HCT116 (cell line): ENCODE measurements around the gene FAM83G. TPM values are rescaled to one million over a fixed set of nuclear protein-coding genes. Genes with fewer than 3 reads are reported as not detected.

Source experiments
- ATAC-seq: fragments of 200-7000 bp; cut with Tn5 transposase; 2 replicates; pipeline ENCODE4 v1.9.1; 2020; ENCODE audit warnings: mild to moderate bottlenecking, moderate library complexity
- BruUV-seq: library from RNA; stranded (reverse); fragments of 400-500 nt; replicated peaks from 2 replicates; lab custom pipeline; 2021; lab: Mats Ljungman, UMichigan
- CTCF ChIA-PET: fragments of 300-600 bp; sonication (Branson Sonifier 250); formaldehyde crosslinking; loops from one replicate; lab custom pipeline; 2021; ENCODE audit warnings: antibody characterized with exemption; lab: Charles Lee
- POLR2A ChIA-PET: fragments of 300-600, 350-600 bp; sonication (Branson Sonifier 250); formaldehyde crosslinking; loops from one replicate; lab custom pipeline; 2021; ENCODE audit warnings: antibody characterized with exemption; lab: Charles Lee
- RAD21 ChIA-PET, 2 experiments: fragments of 300-600 bp; sonication (Branson Sonifier 250); formaldehyde crosslinking; loops; one replicate each; lab custom pipeline; 2023; ENCODE audit warnings: low total read pairs in 2 of 2; ENCODE audit not compliant: uncharacterized antibody in 2 of 2, unreplicated experiment in 2 of 2, low non-redundant PET in 1 of 2; lab: Charles Lee
- DNase-seq: peaks from one replicate; pipeline ENCODE4 v3.0.0-alpha.2; 2010; ENCODE audit warnings: low read depth, low spot score
- H2AFZ ChIP-seq: fragments of 200-600 bp; shearing (Covaris generic), sonication (generic); 2 replicates; pipeline ENCODE4 v1.6.1; 2017; ENCODE audit warnings: low read depth, mixed run types, mixed read lengths, antibody characterized with exemption, low read length; ENCODE audit not compliant: poor library complexity, severe bottlenecking
- H3K27ac ChIP-seq: 2 replicates; pipeline ENCODE4 v1.5.1; 2012; ENCODE audit warnings: low read depth, low read length
- H3K27me3 ChIP-seq: fragments of 200-600 bp; sonication (generic); 2 replicates; pipeline ENCODE4 v1.6.1; 2016; ENCODE audit warnings: mixed run types, low read length, mixed read lengths; ENCODE audit not compliant: insufficient read depth
- H3K36me3 ChIP-seq, 2 experiments: fragments of 200-500 bp in 1 of 2; fragments of 200-600 bp in 1 of 2; sonication (Bioruptor generic) in 1 of 2; sonication (generic) in 1 of 2; 2 replicates each; pipeline versions ENCODE4 v1.5.1 to v1.6.1; 2014 to 2016; ENCODE audit warnings: low read length in 2 of 2, inconsistent platforms in 1 of 2, mixed read lengths in 1 of 2, mixed run types in 1 of 2; ENCODE audit not compliant: insufficient read depth in 2 of 2, control insufficient read depth in 1 of 2
- H3K4me1 ChIP-seq, 2 experiments: fragments of 200-600 bp in 1 of 2; sonication (generic) in 1 of 2; 2 replicates each; pipeline versions ENCODE4 v1.5.1 to v1.6.1; 2012 to 2017; ENCODE audit warnings: low read length in 2 of 2, inconsistent platforms in 1 of 2, mild to moderate bottlenecking in 1 of 2, mixed read lengths in 1 of 2, mixed run types in 1 of 2, moderate library complexity in 1 of 2; ENCODE audit not compliant: insufficient read depth in 2 of 2, control insufficient read depth in 1 of 2
- H3K4me2 ChIP-seq: fragments of 200-600 bp; sonication (generic); 2 replicates; pipeline ENCODE4 v1.6.1; 2017; ENCODE audit warnings: mixed run types, low read length, mixed read lengths
- H3K4me3 ChIP-seq, 2 experiments: fragments of 200-600 bp in 1 of 2; sonication (generic) in 1 of 2; replicated peaks in 1 of 2; 2 replicates each; pipeline ENCODE4 v1.5.1; 2011 to 2016; ENCODE audit warnings: low read length in 2 of 2, control low read depth in 1 of 2, low read depth in 1 of 2, mild to moderate bottlenecking in 1 of 2, mixed read lengths in 1 of 2, mixed run types in 1 of 2
- H3K79me2 ChIP-seq: fragments of 200-600 bp; sonication (generic); 2 replicates; pipeline ENCODE4 v1.6.1; 2017; ENCODE audit warnings: mild to moderate bottlenecking, mixed run types, low read length, moderate library complexity, mixed read lengths; ENCODE audit not compliant: insufficient read depth
- H3K9ac ChIP-seq: fragments of 200-600 bp; sonication (generic); 2 replicates; pipeline ENCODE4 v1.6.1; 2016; ENCODE audit warnings: low read length, mixed read lengths
- H3K9me2 ChIP-seq: fragments of 200-600 bp; sonication (generic), shearing (Covaris generic); 2 replicates; pipeline ENCODE4 v1.6.1; 2017; ENCODE audit warnings: mixed run types, mild to moderate bottlenecking, moderate library complexity; ENCODE audit not compliant: insufficient read depth
- H3K9me3 ChIP-seq, 2 experiments: fragments of 200-500 bp in 1 of 2; fragments of 200-600 bp in 1 of 2; sonication (Bioruptor generic) in 1 of 2; sonication (generic) in 1 of 2; 2 replicates each; pipeline ENCODE4 v1.6.1; 2014 to 2017; ENCODE audit warnings: low read length in 2 of 2, mixed read lengths in 2 of 2, inconsistent platforms in 1 of 2, low read depth in 1 of 2, mild to moderate bottlenecking in 1 of 2, mixed run types in 1 of 2, moderate library complexity in 1 of 2; ENCODE audit not compliant: control insufficient read depth in 1 of 2, insufficient read depth in 1 of 2
- H4K20me1 ChIP-seq: fragments of 200-600 bp; sonication (generic), shearing (Covaris generic); 2 replicates; pipeline ENCODE4 v1.6.1; 2017; ENCODE audit warnings: mixed run types, mild to moderate bottlenecking, moderate library complexity; ENCODE audit not compliant: insufficient read depth
- CBX3 ChIP-seq: IDR thresholded peaks from 2 replicates; pipeline ENCODE4 v1.6.1; 2012; ENCODE audit warnings: low read depth
- EZH2phosphoT487 ChIP-seq: fragments of 200-600 bp; IDR thresholded peaks from 2 replicates; pipeline ENCODE4 v1.6.1; 2018; ENCODE audit warnings: antibody characterized with exemption, borderline replicate concordance
- JUND ChIP-seq: IDR thresholded peaks from 2 replicates; pipeline ENCODE4 v1.6.1; 2012
- MAX ChIP-seq: IDR thresholded peaks from 2 replicates; pipeline ENCODE4 v1.6.1; 2012
- POLR2AphosphoS5 ChIP-seq: IDR thresholded peaks from 2 replicates; pipeline ENCODE4 v1.6.1; 2011; ENCODE audit warnings: mild to moderate bottlenecking, low read depth, low read length, moderate library complexity
- RAD21 ChIP-seq: IDR thresholded peaks from 2 replicates; pipeline ENCODE4 v1.6.1; 2012; ENCODE audit warnings: low read depth, mild to moderate bottlenecking
- REST ChIP-seq: IDR thresholded peaks from 2 replicates; pipeline ENCODE4 v1.6.1; 2012; ENCODE audit warnings: low read depth
- SP1 ChIP-seq: IDR thresholded peaks from 2 replicates; pipeline ENCODE4 v1.6.1; 2012; ENCODE audit warnings: low read depth
- TCF7L2 ChIP-seq: IDR thresholded peaks from 2 replicates; pipeline ENCODE4 v1.7.0; 2011; ENCODE audit warnings: borderline replicate concordance, inconsistent platforms; ENCODE audit not compliant: insufficient read depth, insufficient read length; ENCODE audit errors: extremely low read depth
- YY1 ChIP-seq: IDR thresholded peaks from 2 replicates; pipeline ENCODE4 v1.6.1; 2011; ENCODE audit warnings: low read length, low read depth, moderate library complexity, mild to moderate bottlenecking; ENCODE audit not compliant: insufficient replicate concordance; ENCODE audit errors: extremely low read depth
- ZFX ChIP-seq: fragments of 450-650 bp; IDR thresholded peaks from 2 replicates; pipeline ENCODE4 v1.6.1; 2017
- ZNF274 ChIP-seq: fragments of 200-500 bp; sonication (Bioruptor generic); IDR thresholded peaks from 2 replicates; pipeline ENCODE4 v1.6.1; 2014; ENCODE audit warnings: mild to moderate bottlenecking, low read depth, low read length, inconsistent platforms
- intact Hi-C: fragments of 100-400 bp; cut with micrococcal nuclease; formaldehyde crosslinking; loops from 2 replicates; pipeline ENCODE4 v1.10.0; 2022
- total RNA-seq: library from RNA; stranded (reverse); gene quantifications from one replicate; pipeline ENCODE4 v1.2.1, GENCODE V29; 2021; ENCODE audit not compliant: unreplicated experiment
- TF ChIP-seq, protein P1 (sequence below): IDR thresholded peaks from 2 replicates; pipeline ENCODE4 v1.6.1; 2012

FAM83G gene
- total RNA-seq, 1 experiment from 2014 or later: 33.9 TPM

DNA sequence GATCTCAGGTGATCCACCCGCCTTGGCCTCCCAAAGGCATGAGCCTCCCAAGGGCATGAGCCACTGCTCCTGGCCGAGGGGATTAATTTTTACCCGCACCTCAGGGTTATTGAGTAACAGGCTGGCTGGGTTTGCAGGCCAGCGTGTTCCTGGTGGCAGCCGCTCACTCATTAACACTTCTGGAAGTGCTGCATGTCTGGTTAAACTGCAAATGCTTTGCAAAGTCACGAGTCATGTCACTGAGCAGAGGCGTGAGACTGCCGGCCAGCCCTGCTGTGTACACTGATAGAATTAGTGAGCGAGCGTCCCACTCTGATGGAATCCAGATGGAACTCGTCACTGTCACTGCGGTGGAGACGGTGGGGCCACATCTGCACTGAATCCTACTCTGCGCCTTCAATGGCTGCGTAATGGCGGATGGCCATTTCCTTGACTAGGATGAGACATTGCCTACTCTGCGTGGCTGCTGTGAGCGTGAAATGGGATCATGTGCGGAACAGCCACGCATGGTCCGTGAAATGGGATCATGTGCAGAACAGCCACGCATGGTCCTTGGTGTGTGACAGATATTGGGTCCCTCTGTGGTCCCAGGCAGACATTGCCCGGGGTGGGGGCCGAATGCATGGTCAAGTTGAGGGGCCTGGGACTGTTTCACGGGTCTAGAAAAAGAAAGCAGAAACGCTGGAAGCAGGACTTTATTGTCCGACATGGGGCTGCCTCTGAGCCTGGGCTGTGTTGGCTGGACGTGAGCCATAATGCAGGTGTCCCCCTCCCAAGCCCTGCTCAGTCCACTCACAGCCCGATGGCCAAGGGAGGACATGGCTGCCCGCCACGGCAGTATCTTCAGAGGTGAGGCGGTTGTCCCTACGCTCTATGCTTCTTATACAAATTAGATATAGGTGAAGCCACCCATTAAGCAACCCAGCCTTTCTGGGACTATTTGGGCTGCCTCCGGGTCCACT lies 53.3 kb downstream of the FAM83G start:
- no peak for DNase-seq
- CTCF ChIA-PET: interaction anchor here (1.5 kb wide), 1 partner anchor 10 kb away, joined by 6 read pairs; no protein-coding TSS in a partner anchor
- RAD21 ChIA-PET: no interaction called here
- no peaks in the 10 kb centered on the region for H3K36me3 ChIP-seq
- BruUV-seq: no TSS peak
- no peaks in the 10 kb centered on the region for H3K79me2 ChIP-seq
- ATAC-seq: no peak
- H2AFZ ChIP-seq: no peak overlapping the region
- no peak overlapping the region for H3K9ac ChIP-seq
- no peaks in the 10 kb centered on the region for H3K9me2 ChIP-seq
- H3K4me2 ChIP-seq: no peak overlapping the region
- H3K27me3 ChIP-seq: no peaks in the 10 kb centered on the region
- no peak overlapping the region for H3K4me3 ChIP-seq
- no peak overlapping the region for H3K27ac ChIP-seq
- H4K20me1 ChIP-seq: no peaks in the 10 kb centered on the region
- POLR2A ChIA-PET: no interaction called here
- no peaks in the 10 kb centered on the region for H3K9me3 ChIP-seq
- H3K4me1 ChIP-seq: no peaks in the 10 kb centered on the region
- intact Hi-C loops: no loop called here
- TF ChIP-seq MAX (no peak), ZFX (no peak), YY1 (no peak), SP1 (no peak), EZH2phosphoT487 (no peak), TCF7L2 (no peak), POLR2AphosphoS5 (no peak), ZNF274 (no peak), CBX3 (no peak), RAD21 (no peak), REST (no peak), JUND (no peak)
- TF ChIP-seq, protein P1, sequence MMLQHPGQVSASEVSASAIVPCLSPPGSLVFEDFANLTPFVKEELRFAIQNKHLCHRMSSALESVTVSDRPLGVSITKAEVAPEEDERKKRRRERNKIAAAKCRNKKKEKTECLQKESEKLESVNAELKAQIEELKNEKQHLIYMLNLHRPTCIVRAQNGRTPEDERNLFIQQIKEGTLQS: no peak
